HCT116 (cell line): ENCODE measurements around the gene POLK. TPM values are rescaled to one million over a fixed set of nuclear protein-coding genes. Genes with fewer than 3 reads are reported as not detected.
A peak's percentile ranks its signal among the peaks of the same experiment; 100 is the strongest.

Experiments used
- ATAC-seq: fragments of 200-7000 bp; cut with Tn5 transposase; 2 replicates; pipeline ENCODE4 v1.9.1; 2020; ENCODE audit warnings: mild to moderate bottlenecking, moderate library complexity
- BruUV-seq: library from RNA; stranded (reverse); fragments of 400-500 nt; replicated peaks from 2 replicates; lab custom pipeline; 2021; lab: Mats Ljungman, UMichigan
- CTCF ChIA-PET: fragments of 300-600 bp; sonication (Branson Sonifier 250); formaldehyde crosslinking; loops from one replicate; lab custom pipeline; 2021; ENCODE audit warnings: antibody characterized with exemption; lab: Charles Lee
- POLR2A ChIA-PET: fragments of 300-600, 350-600 bp; sonication (Branson Sonifier 250); formaldehyde crosslinking; loops from one replicate; lab custom pipeline; 2021; ENCODE audit warnings: antibody characterized with exemption; lab: Charles Lee
- RAD21 ChIA-PET, 2 experiments: fragments of 300-600 bp; sonication (Branson Sonifier 250); formaldehyde crosslinking; loops; one replicate each; lab custom pipeline; 2023; ENCODE audit warnings: low total read pairs in 2 of 2; ENCODE audit not compliant: uncharacterized antibody in 2 of 2, unreplicated experiment in 2 of 2, low non-redundant PET in 1 of 2; lab: Charles Lee
- DNase-seq: peaks from one replicate; pipeline ENCODE4 v3.0.0-alpha.2; 2010; ENCODE audit warnings: low read depth, low spot score
- H2AFZ ChIP-seq: fragments of 200-600 bp; shearing (Covaris generic), sonication (generic); 2 replicates; pipeline ENCODE4 v1.6.1; 2017; ENCODE audit warnings: low read depth, mixed run types, mixed read lengths, antibody characterized with exemption, low read length; ENCODE audit not compliant: poor library complexity, severe bottlenecking
- H3K27ac ChIP-seq: 2 replicates; pipeline ENCODE4 v1.5.1; 2012; ENCODE audit warnings: low read depth, low read length
- H3K27me3 ChIP-seq: fragments of 200-600 bp; sonication (generic); 2 replicates; pipeline ENCODE4 v1.6.1; 2016; ENCODE audit warnings: mixed run types, low read length, mixed read lengths; ENCODE audit not compliant: insufficient read depth
- H3K36me3 ChIP-seq, 2 experiments: fragments of 200-500 bp in 1 of 2; fragments of 200-600 bp in 1 of 2; sonication (Bioruptor generic) in 1 of 2; sonication (generic) in 1 of 2; 2 replicates each; pipeline versions ENCODE4 v1.5.1 to v1.6.1; 2014 to 2016; ENCODE audit warnings: low read length in 2 of 2, inconsistent platforms in 1 of 2, mixed read lengths in 1 of 2, mixed run types in 1 of 2; ENCODE audit not compliant: insufficient read depth in 2 of 2, control insufficient read depth in 1 of 2
- H3K4me1 ChIP-seq, 2 experiments: fragments of 200-600 bp in 1 of 2; sonication (generic) in 1 of 2; 2 replicates each; pipeline versions ENCODE4 v1.5.1 to v1.6.1; 2012 to 2017; ENCODE audit warnings: low read length in 2 of 2, inconsistent platforms in 1 of 2, mild to moderate bottlenecking in 1 of 2, mixed read lengths in 1 of 2, mixed run types in 1 of 2, moderate library complexity in 1 of 2; ENCODE audit not compliant: insufficient read depth in 2 of 2, control insufficient read depth in 1 of 2
- H3K4me2 ChIP-seq: fragments of 200-600 bp; sonication (generic); 2 replicates; pipeline ENCODE4 v1.6.1; 2017; ENCODE audit warnings: mixed run types, low read length, mixed read lengths
- H3K4me3 ChIP-seq, 2 experiments: fragments of 200-600 bp in 1 of 2; sonication (generic) in 1 of 2; replicated peaks in 1 of 2; 2 replicates each; pipeline ENCODE4 v1.5.1; 2011 to 2016; ENCODE audit warnings: low read length in 2 of 2, control low read depth in 1 of 2, low read depth in 1 of 2, mild to moderate bottlenecking in 1 of 2, mixed read lengths in 1 of 2, mixed run types in 1 of 2
- H3K79me2 ChIP-seq: fragments of 200-600 bp; sonication (generic); 2 replicates; pipeline ENCODE4 v1.6.1; 2017; ENCODE audit warnings: mild to moderate bottlenecking, mixed run types, low read length, moderate library complexity, mixed read lengths; ENCODE audit not compliant: insufficient read depth
- H3K9ac ChIP-seq: fragments of 200-600 bp; sonication (generic); 2 replicates; pipeline ENCODE4 v1.6.1; 2016; ENCODE audit warnings: low read length, mixed read lengths
- H3K9me2 ChIP-seq: fragments of 200-600 bp; sonication (generic), shearing (Covaris generic); 2 replicates; pipeline ENCODE4 v1.6.1; 2017; ENCODE audit warnings: mixed run types, mild to moderate bottlenecking, moderate library complexity; ENCODE audit not compliant: insufficient read depth
- H3K9me3 ChIP-seq, 2 experiments: fragments of 200-500 bp in 1 of 2; fragments of 200-600 bp in 1 of 2; sonication (Bioruptor generic) in 1 of 2; sonication (generic) in 1 of 2; 2 replicates each; pipeline ENCODE4 v1.6.1; 2014 to 2017; ENCODE audit warnings: low read length in 2 of 2, mixed read lengths in 2 of 2, inconsistent platforms in 1 of 2, low read depth in 1 of 2, mild to moderate bottlenecking in 1 of 2, mixed run types in 1 of 2, moderate library complexity in 1 of 2; ENCODE audit not compliant: control insufficient read depth in 1 of 2, insufficient read depth in 1 of 2
- H4K20me1 ChIP-seq: fragments of 200-600 bp; sonication (generic), shearing (Covaris generic); 2 replicates; pipeline ENCODE4 v1.6.1; 2017; ENCODE audit warnings: mixed run types, mild to moderate bottlenecking, moderate library complexity; ENCODE audit not compliant: insufficient read depth
- CBX3 ChIP-seq: IDR thresholded peaks from 2 replicates; pipeline ENCODE4 v1.6.1; 2012; ENCODE audit warnings: low read depth
- CEBPB ChIP-seq: IDR thresholded peaks from 2 replicates; pipeline ENCODE4 v1.6.1; 2012; ENCODE audit warnings: low read depth
- EGR1 ChIP-seq: IDR thresholded peaks from 2 replicates; pipeline ENCODE4 v1.6.1; 2012; ENCODE audit warnings: low read depth
- EZH2 ChIP-seq: fragments of 200-600 bp; sonication (generic); IDR thresholded peaks from 2 replicates; pipeline ENCODE4 v1.6.1; 2017; ENCODE audit warnings: antibody characterized with exemption, mixed run types
- EZH2phosphoT487 ChIP-seq: fragments of 200-600 bp; IDR thresholded peaks from 2 replicates; pipeline ENCODE4 v1.6.1; 2018; ENCODE audit warnings: antibody characterized with exemption, borderline replicate concordance
- FOSL1 ChIP-seq: IDR thresholded peaks from 2 replicates; pipeline ENCODE4 v1.6.1; 2012; ENCODE audit warnings: low read depth
- JUND ChIP-seq: IDR thresholded peaks from 2 replicates; pipeline ENCODE4 v1.6.1; 2012
- MAX ChIP-seq: IDR thresholded peaks from 2 replicates; pipeline ENCODE4 v1.6.1; 2012
- POLR2A ChIP-seq: IDR thresholded peaks from 2 replicates; pipeline ENCODE4 v1.7.0; 2011; ENCODE audit warnings: borderline replicate concordance; ENCODE audit not compliant: insufficient read depth, insufficient read length; ENCODE audit errors: extremely low read depth
- POLR2AphosphoS5 ChIP-seq: IDR thresholded peaks from 2 replicates; pipeline ENCODE4 v1.6.1; 2011; ENCODE audit warnings: mild to moderate bottlenecking, low read depth, low read length, moderate library complexity
- RAD21 ChIP-seq: IDR thresholded peaks from 2 replicates; pipeline ENCODE4 v1.6.1; 2012; ENCODE audit warnings: low read depth, mild to moderate bottlenecking
- SIN3A ChIP-seq: IDR thresholded peaks from 2 replicates; pipeline ENCODE4 v1.6.1; 2012; ENCODE audit warnings: low read depth
- SP1 ChIP-seq: IDR thresholded peaks from 2 replicates; pipeline ENCODE4 v1.6.1; 2012; ENCODE audit warnings: low read depth
- SRF ChIP-seq: IDR thresholded peaks from 2 replicates; pipeline ENCODE4 v1.6.1; 2012; ENCODE audit warnings: low read depth
- YY1 ChIP-seq: IDR thresholded peaks from 2 replicates; pipeline ENCODE4 v1.6.1; 2011; ENCODE audit warnings: low read length, low read depth, moderate library complexity, mild to moderate bottlenecking; ENCODE audit not compliant: insufficient replicate concordance; ENCODE audit errors: extremely low read depth
- ZBTB33 ChIP-seq: IDR thresholded peaks from 2 replicates; pipeline ENCODE4 v1.6.1; 2011; ENCODE audit warnings: mild to moderate bottlenecking, low read length, moderate library complexity; ENCODE audit not compliant: insufficient replicate concordance; ENCODE audit errors: extremely low read depth
- ZNF274 ChIP-seq: fragments of 200-500 bp; sonication (Bioruptor generic); IDR thresholded peaks from 2 replicates; pipeline ENCODE4 v1.6.1; 2014; ENCODE audit warnings: mild to moderate bottlenecking, low read depth, low read length, inconsistent platforms
- intact Hi-C: fragments of 100-400 bp; cut with micrococcal nuclease; formaldehyde crosslinking; loops from 2 replicates; pipeline ENCODE4 v1.10.0; 2022
- total RNA-seq: library from RNA; stranded (reverse); gene quantifications from one replicate; pipeline ENCODE4 v1.2.1, GENCODE V29; 2021; ENCODE audit not compliant: unreplicated experiment

Gene POLK
- total RNA-seq, 1 experiment from 2014 or later: 17.3 TPM

GRCh38 chr5:75567710-75568109 is 56.0 kb downstream of the POLK start:
- ChIA-PET CTCF (interaction anchor here (0.8 kb wide), 1 partner anchor 9 kb away, joined by 3 read pairs; no protein-coding TSS in a partner anchor), POLR2A (no interaction called here), RAD21 (no interaction called here)
- DNase-seq: peak; percentile 19
- no TSS peak for BruUV-seq
- Histone ChIP-seq H3K4me1 (peaks cover 29 to 38% of the 10 kb centered on the region in 2 experiments), H3K27ac (peak overlapping the region; percentile 80; the same call in 1 of the 2 replicates), H3K9me2 (no peaks in the 10 kb centered on the region), H3K9ac (peak overlapping the region; percentile 61), H3K27me3 (no peaks in the 10 kb centered on the region), H3K79me2 (no peaks in the 10 kb centered on the region; the same call in 1 of the 2 replicates), H4K20me1 (no peaks in the 10 kb centered on the region), H3K4me2 (peak overlapping the region; percentile 83), H2AFZ (no peak overlapping the region), H3K9me3 (no peaks in the 10 kb centered on the region), H3K4me3 (peak overlapping the region in 1 of 2 experiments; percentile 51; a peak in 1 of 4 replicates), H3K36me3 (no peaks in the 10 kb centered on the region)
- intact Hi-C loops: loop anchor here (5.0 kb wide), 1 partner anchor 55 kb away; the partner anchor contains the start of genes CERT1 and POLK
- TF ChIP-seq SP1 (0 out of 2 replicates have a peak, but pooled peaks have one; percentile 24), FOSL1 (0 out of 2 replicates have a peak, but pooled peaks have one; percentile 11), CEBPB (peak; percentile 24; the same call in 1 of the 2 replicates), EZH2 (no peak), POLR2AphosphoS5 (no peak), ZNF274 (no peak), EZH2phosphoT487 (no peak), ZBTB33 (no peak), RAD21 (no peak), MAX (no peak), YY1 (no peak), EGR1 (no peak), JUND (no peak), SRF (no peak), CBX3 (no peak), SIN3A (no peak), POLR2A (no peak)
- ATAC-seq: peak; percentile 33
